Panc1 (cell line): Measurements from ENCODE around the gene CFAP20DC.

ENCODE experiments used
- POLR2AphosphoS5 ChIP-seq: IDR thresholded peaks from 2 replicates; pipeline ENCODE4 v1.6.1; 2012; ENCODE audit warnings: mild to moderate bottlenecking, low read depth, low read length, moderate library complexity
- REST ChIP-seq, 2 experiments: IDR thresholded peaks; 2 replicates each; pipeline ENCODE4 v1.6.1; 2011 to 2012; ENCODE audit warnings: low read depth in 2 of 2, control low read depth in 1 of 2, low read length in 1 of 2, mild to moderate bottlenecking in 1 of 2, moderate library complexity in 1 of 2; ENCODE audit not compliant: insufficient read depth in 1 of 2
- SIN3A ChIP-seq: IDR thresholded peaks from 2 replicates; pipeline ENCODE4 v1.6.1; 2012; ENCODE audit warnings: low read depth, mild to moderate bottlenecking, low read length, moderate library complexity, borderline replicate concordance; ENCODE audit not compliant: insufficient read depth
- TF ChIP-seq, protein P1 (sequence below): fragments of 450-650 bp; IDR thresholded peaks from 2 replicates; pipeline ENCODE4 v1.5.1; 2017; ENCODE audit warnings: mild to moderate bottlenecking

GRCh38 chr3:58835086-58835485 lies 214.7 kb downstream of the CFAP20DC start:
- TF ChIP-seq, protein P1, sequence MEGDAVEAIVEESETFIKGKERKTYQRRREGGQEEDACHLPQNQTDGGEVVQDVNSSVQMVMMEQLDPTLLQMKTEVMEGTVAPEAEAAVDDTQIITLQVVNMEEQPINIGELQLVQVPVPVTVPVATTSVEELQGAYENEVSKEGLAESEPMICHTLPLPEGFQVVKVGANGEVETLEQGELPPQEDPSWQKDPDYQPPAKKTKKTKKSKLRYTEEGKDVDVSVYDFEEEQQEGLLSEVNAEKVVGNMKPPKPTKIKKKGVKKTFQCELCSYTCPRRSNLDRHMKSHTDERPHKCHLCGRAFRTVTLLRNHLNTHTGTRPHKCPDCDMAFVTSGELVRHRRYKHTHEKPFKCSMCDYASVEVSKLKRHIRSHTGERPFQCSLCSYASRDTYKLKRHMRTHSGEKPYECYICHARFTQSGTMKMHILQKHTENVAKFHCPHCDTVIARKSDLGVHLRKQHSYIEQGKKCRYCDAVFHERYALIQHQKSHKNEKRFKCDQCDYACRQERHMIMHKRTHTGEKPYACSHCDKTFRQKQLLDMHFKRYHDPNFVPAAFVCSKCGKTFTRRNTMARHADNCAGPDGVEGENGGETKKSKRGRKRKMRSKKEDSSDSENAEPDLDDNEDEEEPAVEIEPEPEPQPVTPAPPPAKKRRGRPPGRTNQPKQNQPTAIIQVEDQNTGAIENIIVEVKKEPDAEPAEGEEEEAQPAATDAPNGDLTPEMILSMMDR: no peak
- TF ChIP-seq POLR2AphosphoS5 (no peak), REST (IDR thresholded peaks at IDR 0.05; ENCODE audit: insufficient read depth in 1 of 2, low read depth in 2 of 2, low read length in 1 of 2) (no peak), SIN3A (no peak)
